NAMALWA (cell line): ENCODE results near the gene SH3PXD2B.
A peak's percentile ranks its signal among the peaks of the same experiment; 100 is the strongest.

Experiments
- DNase-seq: peaks from one replicate; pipeline ENCODE4 v3.0.0-alpha.2; 2015; ENCODE audit warnings: low spot score

Gene SH3PXD2B

DNA sequence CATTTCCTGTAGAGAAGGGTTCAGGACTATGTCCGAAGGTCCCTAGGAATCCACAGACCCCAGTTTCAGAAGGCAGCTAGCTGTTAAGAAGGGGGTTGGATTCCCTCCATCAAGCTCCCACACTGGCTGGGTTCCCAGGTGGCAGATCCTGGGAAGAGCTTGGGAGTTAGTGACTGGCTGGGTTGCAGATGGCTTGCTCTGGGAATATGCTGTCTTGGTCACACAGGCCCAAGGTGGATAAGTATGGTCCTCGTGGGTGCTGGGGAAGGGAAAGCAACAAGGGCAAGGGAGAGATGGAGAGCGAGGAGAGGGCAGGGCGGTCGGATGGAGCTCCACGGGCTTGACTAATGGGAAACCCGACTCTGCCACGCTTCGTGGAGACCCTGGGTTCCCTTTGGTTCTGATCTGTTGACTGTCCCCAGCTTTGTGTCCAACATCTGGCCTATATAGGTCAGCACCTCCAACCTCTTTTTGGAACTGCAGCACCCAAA is 17.4 kb downstream of the SH3PXD2B start:
- no peak for DNase-seq

- DNase-seq = no peak
Measured at GRCh38 chr5:172436078-172436878, 18.0 kb downstream of the SH3PXD2B start.

GRCh38 chr5:172435362-172436077 is 18.8 kb downstream of the SH3PXD2B start:
- DNase-seq = no peak

- DNase-seq = no peak
Measured at GRCh38 chr5:172434251-172434650, 20.1 kb downstream of the SH3PXD2B start.

DNA sequence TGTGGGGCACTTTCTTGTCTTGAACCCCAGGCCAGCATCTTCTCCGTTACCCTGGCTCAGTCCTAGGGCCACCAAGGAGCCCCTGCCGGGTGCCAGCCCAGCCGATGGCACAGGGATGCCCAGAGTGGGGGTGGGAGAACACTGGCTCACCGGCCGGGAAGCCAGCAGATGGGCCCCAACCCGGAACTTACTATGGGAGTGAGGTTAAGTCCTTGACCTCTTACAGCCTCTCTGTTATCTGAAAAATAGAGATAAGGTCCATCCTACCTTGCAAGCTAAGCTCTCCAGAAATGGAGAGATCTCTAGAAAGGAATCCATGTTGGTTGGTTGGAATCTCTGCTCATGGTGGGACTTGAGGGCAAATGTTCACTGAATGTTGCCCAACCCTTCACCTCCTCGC is 20.8 kb downstream of the SH3PXD2B start:
- no peak for DNase-seq

- DNase-seq = no peak
Measured at GRCh38 chr5:172433071-172433470, 21.3 kb downstream of the SH3PXD2B start.

GRCh38 chr5:172430354-172430753 is 24.0 kb downstream of the SH3PXD2B start:
- DNase-seq = no peak

GRCh38 chr5:172429201-172429940 is 25.0 kb downstream of the SH3PXD2B start:
- DNase-seq = no peak

DNA sequence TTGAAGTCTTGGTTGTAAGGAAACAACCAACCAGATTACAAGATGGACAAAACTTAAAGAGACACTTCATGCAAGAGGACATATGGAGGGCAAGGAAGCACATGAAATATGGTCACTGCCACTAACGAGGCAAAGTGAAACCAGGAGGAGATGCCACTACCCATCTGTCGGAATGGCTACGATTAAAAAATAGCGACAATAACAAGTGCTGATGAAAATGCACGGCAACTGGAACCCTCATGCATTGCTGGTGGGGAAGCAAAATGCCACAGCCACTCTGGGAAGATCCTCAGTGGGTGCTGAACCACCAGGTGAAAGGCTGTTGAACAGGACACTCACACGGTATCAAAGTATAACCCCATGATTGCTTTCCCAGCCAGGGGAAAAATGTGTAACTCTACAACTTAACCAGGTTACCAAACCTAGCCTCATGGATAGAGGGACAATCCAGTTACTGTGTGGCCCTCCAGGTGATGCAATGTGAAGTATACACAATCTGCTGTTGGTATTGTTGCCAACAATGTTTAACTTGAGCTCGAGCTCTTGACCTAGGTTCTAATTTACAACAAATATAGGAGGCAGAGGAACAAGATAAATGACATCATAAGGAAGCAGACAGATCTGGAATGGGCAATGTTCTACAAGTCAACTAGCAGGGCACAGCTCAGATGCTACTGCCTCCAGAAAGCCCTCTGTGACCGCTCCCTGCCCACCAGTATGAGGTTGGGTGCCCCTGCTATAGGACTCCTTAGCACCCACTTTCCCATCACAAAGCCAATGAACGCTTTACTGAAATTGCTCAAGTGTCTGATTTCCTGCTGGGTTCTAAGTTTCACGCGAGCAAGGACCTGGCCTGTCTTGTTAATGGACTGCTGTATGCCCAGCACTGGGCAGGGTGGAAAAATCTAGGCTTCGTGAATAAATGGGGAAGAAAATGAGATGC is 25.8 kb downstream of the SH3PXD2B start:
- DNase-seq = no peak

GRCh38 chr5:172427202-172427601 is 27.1 kb downstream of the SH3PXD2B start:
- no peak for DNase-seq

DNA sequence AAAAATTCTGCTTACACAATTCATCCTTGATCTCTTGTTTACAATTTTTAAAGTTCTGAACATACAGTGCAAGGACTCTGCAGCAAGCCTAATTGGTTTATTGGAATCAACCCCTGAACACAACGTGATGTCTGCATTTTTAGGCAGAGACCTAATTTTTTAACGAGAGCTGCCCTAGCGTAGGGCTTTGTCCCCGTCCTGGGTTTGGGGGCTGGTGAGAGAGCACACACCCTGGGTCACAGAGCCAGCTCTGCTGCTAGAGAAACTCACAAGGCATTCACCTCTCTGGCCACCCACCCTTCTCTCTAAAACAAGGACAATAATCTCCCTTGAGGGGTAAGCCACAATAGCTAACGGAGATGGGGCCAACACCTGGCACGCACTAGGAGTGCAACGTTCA is 28.2 kb downstream of the SH3PXD2B start:
- DNase-seq = no peak

DNA sequence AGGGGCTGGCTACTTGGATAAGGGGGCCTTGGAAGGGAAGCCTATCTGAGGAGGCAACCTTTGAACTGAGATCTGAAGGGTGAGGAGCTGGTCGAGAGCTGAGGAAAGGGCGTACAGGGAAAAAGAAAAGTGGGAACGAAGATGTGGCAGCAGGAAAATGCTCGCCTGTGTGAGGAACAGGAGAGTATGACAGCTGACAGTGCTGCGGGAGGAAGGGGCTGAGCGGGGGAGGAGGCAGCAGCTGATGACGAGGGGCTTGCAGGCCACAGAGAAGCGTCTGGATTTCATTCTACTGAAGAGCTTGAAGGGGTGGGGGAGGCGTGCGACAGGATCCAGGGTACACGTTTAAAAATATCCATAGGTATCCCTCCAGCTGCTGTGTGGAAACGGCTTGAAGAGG is 28.9 kb downstream of the SH3PXD2B start:
- no peak for DNase-seq

DNA sequence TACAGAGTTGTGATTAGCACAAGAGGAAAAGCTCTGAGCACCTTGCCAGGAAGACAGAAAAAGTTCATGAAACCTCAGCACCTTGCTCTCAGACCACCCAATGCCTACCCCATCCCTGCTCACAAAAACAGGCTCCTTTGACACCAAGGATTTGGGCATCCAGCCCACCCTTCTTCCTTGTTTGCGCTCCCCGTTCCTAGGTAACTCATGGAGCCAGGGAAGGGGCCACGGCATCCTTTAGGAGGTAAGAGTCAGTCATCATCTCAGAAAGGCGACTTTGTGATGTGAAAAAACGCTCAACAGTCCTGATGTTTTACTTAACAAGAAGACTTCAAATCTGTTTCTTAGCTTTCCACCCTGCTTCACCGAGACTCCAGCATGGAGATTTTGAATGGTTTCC is 29.5 kb downstream of the SH3PXD2B start:
- DNase-seq = no peak

- no peak for DNase-seq
Measured at GRCh38 chr5:172424111-172424490, 30.2 kb downstream of the SH3PXD2B start.

DNA sequence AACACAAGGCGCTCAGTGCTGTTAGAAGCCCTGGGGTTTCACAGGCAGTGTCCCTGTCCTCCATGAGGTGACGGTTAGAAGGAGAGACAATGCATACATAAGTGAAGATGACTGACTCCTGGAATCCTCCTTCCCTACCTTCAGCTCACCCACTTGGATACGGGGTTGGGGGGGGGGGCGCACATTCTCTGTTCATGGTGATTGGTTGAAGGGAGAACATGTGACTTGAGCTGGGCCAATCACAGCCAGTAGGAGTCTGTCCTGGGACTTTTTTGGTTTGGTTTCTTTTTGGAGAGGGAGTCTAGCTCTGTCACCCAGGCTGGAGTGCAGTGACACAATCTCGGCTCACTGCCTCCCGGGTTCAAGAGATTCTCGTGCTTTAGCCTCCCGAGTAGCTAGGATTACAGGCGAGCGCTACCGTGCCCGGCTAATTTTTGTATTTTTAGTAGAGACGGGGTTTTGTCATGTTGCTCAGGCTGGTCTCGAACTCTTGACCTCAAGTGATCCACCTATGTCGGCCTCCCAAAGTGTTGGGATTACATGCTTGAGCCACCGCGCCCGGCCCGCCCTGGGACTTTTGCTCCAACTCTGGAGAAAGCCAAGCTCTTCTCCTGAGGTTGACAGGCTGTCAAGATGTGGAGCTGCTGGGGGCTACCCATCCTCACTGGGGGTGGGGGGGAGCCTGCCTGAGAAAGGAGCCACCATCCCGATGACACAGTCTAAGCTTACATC is 30.8 kb downstream of the SH3PXD2B start:
- DNase-seq = no peak

DNA sequence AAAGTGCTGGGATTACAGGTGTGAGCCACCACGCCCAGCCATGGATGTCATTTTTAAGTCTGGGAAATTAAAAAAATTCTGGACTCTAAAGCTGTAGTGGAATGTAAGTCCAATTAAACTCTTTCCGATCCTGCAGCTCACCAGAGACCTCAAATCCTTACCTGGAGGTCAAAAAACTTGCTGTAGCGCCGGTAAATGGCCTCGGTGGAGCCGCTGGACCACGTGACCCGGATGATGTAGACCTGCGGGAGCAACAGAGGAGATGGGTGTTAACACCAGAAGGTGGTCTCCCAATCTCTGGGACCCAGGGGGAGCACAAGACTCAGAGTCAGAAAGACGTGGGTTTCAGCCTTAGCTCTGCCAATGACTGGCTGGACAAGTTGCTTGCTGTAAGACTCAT is 32.1 kb downstream of the SH3PXD2B start:
- no peak for DNase-seq

DNA sequence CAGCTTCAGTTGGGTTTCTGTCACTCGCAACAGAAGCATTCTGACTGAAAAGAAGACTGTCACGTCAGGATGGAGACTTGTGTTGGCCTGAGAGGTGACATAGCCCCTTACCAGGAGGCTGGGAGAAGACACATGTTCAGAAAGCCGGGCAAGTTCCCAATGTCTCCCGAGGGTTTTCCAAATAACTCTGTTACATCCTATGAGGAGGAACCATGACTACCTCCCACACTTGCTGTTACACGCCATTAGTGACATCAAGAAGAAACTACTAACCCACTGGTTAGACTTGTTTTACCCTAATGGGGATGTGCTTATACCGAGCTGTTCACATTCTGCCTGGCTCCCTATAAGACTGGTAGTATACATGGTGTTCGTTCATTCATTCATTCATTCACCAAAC is 33.3 kb downstream of the SH3PXD2B start:
- no peak for DNase-seq

GRCh38 chr5:172420235-172420939 is 33.9 kb downstream of the SH3PXD2B start:
- peak; percentile 84 for DNase-seq

DNA sequence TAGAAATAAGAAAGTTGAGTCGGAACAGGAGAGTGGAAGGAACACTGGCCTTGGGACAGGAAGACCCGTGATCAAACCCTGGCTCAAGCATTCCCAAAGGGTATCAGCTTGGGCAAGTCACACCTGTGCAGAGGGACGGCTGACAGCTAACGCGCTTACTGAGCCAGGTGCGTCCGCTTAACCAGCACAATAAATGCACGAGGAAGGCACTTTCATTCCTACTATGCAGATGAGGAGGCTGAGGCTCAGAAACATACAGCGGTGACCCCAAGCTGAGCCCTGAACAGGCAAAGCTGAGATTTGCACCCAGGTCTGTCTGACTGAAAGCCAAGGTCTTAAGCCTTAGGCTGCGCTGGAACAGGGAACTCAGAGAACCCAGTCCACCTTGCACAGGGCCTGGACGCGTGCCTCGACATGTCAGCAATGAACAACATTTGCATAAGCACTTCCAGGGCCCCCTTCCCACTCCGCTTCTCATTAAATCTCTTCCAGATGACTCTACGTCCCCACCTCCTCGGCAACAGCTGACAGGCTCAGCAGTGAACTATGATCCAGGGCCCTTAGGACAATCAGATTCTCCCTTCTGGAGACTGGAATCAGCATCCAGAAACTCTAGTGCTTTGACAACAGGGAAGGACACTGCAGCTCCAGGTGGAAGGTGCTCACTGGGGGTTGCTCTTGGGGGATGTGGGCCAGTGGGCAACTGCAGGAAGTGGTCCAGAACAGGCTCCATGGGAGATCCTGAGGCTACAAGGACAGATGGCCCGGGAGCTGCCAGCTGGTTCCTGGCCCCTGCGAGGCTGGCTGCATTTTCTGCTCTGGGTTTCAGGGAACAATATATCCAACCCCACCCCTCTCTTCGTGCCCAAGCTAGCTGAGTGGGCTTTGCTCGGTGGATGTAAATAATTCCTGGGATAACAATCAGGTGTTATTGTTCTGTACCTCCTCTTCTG is 35.2 kb downstream of the SH3PXD2B start:
- DNase-seq = no peak
